Heart right ventricle (tissue), 16 donors: ENCODE data around the gene TBC1D24. TPM values are rescaled to one million over a fixed set of nuclear protein-coding genes. Genes with fewer than 3 reads are reported as not detected.

Experiments
- ATAC-seq, 8 donors: fragments of 200-7000 bp; cut with Tn5 transposase; one replicate each; pipeline ENCODE4 v1.9.1; 2020; ENCODE audit warnings: mild to moderate bottlenecking in 8 of 8, moderate library complexity in 8 of 8, moderate number of reproducible peaks in 1 of 8
- DNase-seq, 2 donors: peaks; one replicate each; pipeline ENCODE4 v3.0.0-alpha.2; 2020
- H3K27ac ChIP-seq, 10 donors: fragments of 200-600 bp; sonication (generic) in 2 of 10; one replicate each; pipeline versions ENCODE4 v1.5.0 to v1.8.0; 2020 to 2022; ENCODE audit warnings: mild to moderate bottlenecking in 3 of 10
- H3K27me3 ChIP-seq, 7 donors: fragments of 200-600 bp; one replicate each; pipeline ENCODE4 v1.8.0; 2021 to 2022; ENCODE audit warnings: mild to moderate bottlenecking in 2 of 7
- H3K36me3 ChIP-seq, 9 donors: fragments of 200-600 bp; sonication (generic) in 1 of 9; one replicate each; pipeline versions ENCODE4 v1.5.0 to v1.8.0; 2020 to 2022; ENCODE audit warnings: mild to moderate bottlenecking in 2 of 9
- H3K4me1 ChIP-seq, 9 donors: fragments of 200-600 bp; sonication (generic) in 1 of 9; one replicate each; pipeline versions ENCODE4 v1.5.0 to v1.8.0; 2020 to 2022; ENCODE audit warnings: mild to moderate bottlenecking in 4 of 9
- H3K4me3 ChIP-seq, 10 donors: fragments of 200-600 bp; sonication (generic) in 2 of 10; one replicate each; pipeline versions ENCODE4 v1.5.0 to v1.8.0; 2020 to 2022; ENCODE audit warnings: mild to moderate bottlenecking in 7 of 10, moderate library complexity in 2 of 10
- H3K9me3 ChIP-seq, 11 donors: fragments of 200-600 bp in 10 of 11; sonication (generic) in 2 of 11; one replicate each; pipeline versions ENCODE4 v1.5.0 to v1.8.0; 2013 to 2022; ENCODE audit warnings: mild to moderate bottlenecking in 2 of 11, control low read depth in 1 of 11, moderate library complexity in 1 of 11
- CTCF ChIP-seq, 9 donors: fragments of 200-600 bp; sonication (generic) in 2 of 9; IDR thresholded peaks; one replicate each; pipeline versions ENCODE4 v1.5.0 to v1.8.0; 2021 to 2022; ENCODE audit warnings: antibody characterized with exemption in 9 of 9, mild to moderate bottlenecking in 5 of 9, moderate library complexity in 1 of 9
- WGBS, 2 donors: extraction: QIAGEN DNeasy Blood & Tissue Kit; methylation state at CpG; one replicate each; pipeline ENCODE4 v1.1.7; 2013; ENCODE audit warnings: inconsistent platforms in 1 of 2; 5-methylcytosine and 5-hydroxymethylcytosine counted together
- intact Hi-C, 10 donors: fragments of 100-400 bp; cut with DNase I; formaldehyde crosslinking; loops; one replicate each; pipeline versions ENCODE4 v1.11.1 to v1.14.2; 2022
- polyA plus RNA-seq, 2 donors: library from polyadenylated mRNA; stranded (reverse); fragments of 200-250 nt; gene quantifications; one replicate each; pipeline ENCODE4 v1.2.3, GENCODE V29; 2013
- total RNA-seq, 10 donors: library from RNA; stranded (reverse); fragmentation: NEBNext Ultra II Directional in 3 of 10; extraction: Animal tissue kit (Norgen Biotek cat#: 25700) in 3 of 10; gene quantifications; one replicate each; pipeline versions ENCODE4 v1.2.1 to v1.2.4, GENCODE V29; 2021 to 2023
- donor health status: Arrhythmogenic right ventricular cardiomyopathy.
- donor health status: ischemic (EF 13 %, LVEDD 7.1; RV severe dilation, severe dysfunction).
- donor health status: healthy with polysubstance abuse.
- donor health status: DM: no; HTN: yes; CAD: no.
- donor health status: DM: no; HTN: no; CAD: no.
- donor health status: ischemic (EF 25% LVEDD 6.9; RV normal size, moderate dysfunction).
- donor health status: ischemic (EF 25% LVEDD 5.7; RV mildly dilated, moderate dysfunction).
- donor health status: healthy.
- donor health status: DM: yes; HTN: yes; CAD: no.
- donor health status: Ischemic cardiomyopathy.
- donor health status: ischemic (EF 35%, LVEDD 5.7; RV mildly dilated, moderate dysfunction).
- donor health status: nonischemic (EF 11% LVEDD 7.7; RV severe dilation, severe dysfunction).
- donor health status: DM: yes; HTN: yes; CAD: no.
- donor health status: PGD.
- donor health status: ischemic (EF 29% LVEDD 5.4; RV normal size, mild dysfunction).
- donor health status: nonischemic (EF 23%, LVEDD 6.1; RV moderate dilation, normal function).

Gene TBC1D24
- total and polyA plus RNA-seq, 12 donors = 3.4 to 14.9 (median 9.0) TPM

- ATAC-seq (peak in 6 of 8 donors; percentile 6 to 47 (median 33)), DNase-seq (peak in 1 of 2 donors; percentile 51)
- Histone ChIP-seq H3K4me1 (peaks cover 20 to 55% (median 44%) of the 10 kb centered on the region in 9 donors), H3K27ac (no peak overlapping the region), H3K4me3 (peak overlapping the region in 7 of 10 donors; percentile 30 to 68 (median 53)), H3K9me3 (no peaks in the 10 kb centered on the region), H3K27me3 (peaks cover 11 to 67% (median 42%) of the 10 kb centered on the region in 7 donors), H3K36me3 (no peaks in the 10 kb centered on the region)
- TF ChIP-seq CTCF (IDR thresholded peaks at IDR 0.05) = no peak
- intact Hi-C loops = loop anchor here in 1 of 10 donors (1.0 kb wide), 1 partner anchor 40 kb away; the partner anchor contains the start of gene CCNF
- 14 to 33% methylated on average over 12 to 14 of the region's 14 CpGs for WGBS, 2 donors
Measured at GRCh38 chr16:2468725-2469398, 6.1 kb upstream of the TBC1D24 start.

- ATAC-seq = no peak
- intact Hi-C loops = loop anchor here in 1 of 10 donors (1.0 kb wide), 1 partner anchor 40 kb away; the partner anchor contains the start of gene CCNF
- Histone ChIP-seq H3K27me3 (peaks cover 11 to 67% (median 42%) of the 10 kb centered on the region in 7 donors), H3K36me3 (no peaks in the 10 kb centered on the region), H3K4me3 (peak overlapping the region in 1 of 10 donors; percentile 68), H3K4me1 (peaks cover 24 to 62% (median 51%) of the 10 kb centered on the region in 9 donors), H3K27ac (no peak overlapping the region), H3K9me3 (no peaks in the 10 kb centered on the region)
- no peak for DNase-seq
- WGBS, 2 donors = 53 to 55% methylated on average over 16 of the region's 16 CpGs
- no peak for TF ChIP-seq CTCF (IDR thresholded peaks at IDR 0.05)
Measured at GRCh38 chr16:2469399-2470233, 5.3 kb upstream of the TBC1D24 start.

- no peaks in the 10 kb centered on the region for H3K9me3 ChIP-seq
- intact Hi-C loops = no loop called here
- no peak for DNase-seq
- no peak overlapping the region for H3K27ac ChIP-seq
- no peak overlapping the region for H3K4me3 ChIP-seq
- peaks cover 24 to 62% (median 52%) of the 10 kb centered on the region in 9 donors for H3K4me1 ChIP-seq
- ATAC-seq = no peak
- 83 to 85% methylated on average over 7 of the region's 7 CpGs for WGBS, 2 donors
- peaks cover 11 to 67% (median 42%) of the 10 kb centered on the region in 7 donors for H3K27me3 ChIP-seq
- TF ChIP-seq CTCF (IDR thresholded peaks at IDR 0.05) = no peak
- H3K36me3 ChIP-seq = no peaks in the 10 kb centered on the region
Measured at GRCh38 chr16:2470234-2470601, 4.7 kb upstream of the TBC1D24 start.

GRCh38 chr16:2470603-2471015, 4.3 kb upstream of the TBC1D24 start:
- no peak for TF ChIP-seq CTCF (IDR thresholded peaks at IDR 0.05)
- ATAC-seq = no peak
- WGBS, 2 donors = 40 to 49% methylated on average over 9 of the region's 9 CpGs
- H3K27ac ChIP-seq = no peak overlapping the region
- no peaks in the 10 kb centered on the region for H3K9me3 ChIP-seq
- peaks cover 24 to 65% (median 56%) of the 10 kb centered on the region in 9 donors for H3K4me1 ChIP-seq
- DNase-seq = no peak
- H3K36me3 ChIP-seq = no peaks in the 10 kb centered on the region
- intact Hi-C loops = no loop called here
- peaks cover 11 to 67% (median 42%) of the 10 kb centered on the region in 7 donors for H3K27me3 ChIP-seq
- H3K4me3 ChIP-seq = peak overlapping the region in 4 of 10 donors; percentile 2 to 36 (median 20)
